SK-N-SH (cell line): Measurements from ENCODE around the gene CTU1.

Experiments
- CHD2 ChIP-seq: fragments of 150-350 bp; IDR thresholded peaks from 2 replicates; pipeline ENCODE4 v1.6.1; 2018; ENCODE audit warnings: low read length; ENCODE audit not compliant: partially characterized antibody
- CTCF ChIP-seq: fragments of 200-600 bp; sonication (generic); IDR thresholded peaks from 2 replicates; pipeline ENCODE4 v1.6.1; 2017; ENCODE audit warnings: antibody characterized with exemption, mild to moderate bottlenecking, moderate library complexity
- ELF1 ChIP-seq: IDR thresholded peaks from 2 replicates; pipeline ENCODE4 v1.4.0; 2012
- EP300 ChIP-seq, 2 experiments: IDR thresholded peaks; 2 replicates each; pipeline versions ENCODE4 v1.4.0 to v1.6.1; 2012; ENCODE audit warnings: borderline replicate concordance in 1 of 2, low read depth in 1 of 2, low read length in 1 of 2
- GATA2 ChIP-seq: sonication (generic); formaldehyde crosslinking; IDR thresholded peaks from 2 replicates; pipeline ENCODE4 v1.5.0; 2020; ENCODE audit warnings: mild to moderate bottlenecking, missing genetic modification reagents
- JUND ChIP-seq: IDR thresholded peaks from 2 replicates; pipeline ENCODE4 v1.4.0; 2012
- NRF1 ChIP-seq: IDR thresholded peaks from 2 replicates; pipeline ENCODE4 v1.6.1; 2012; ENCODE audit warnings: low read depth, mild to moderate bottlenecking, low read length
- RFX5 ChIP-seq: IDR thresholded peaks from 2 replicates; pipeline ENCODE4 v1.6.1; 2012; ENCODE audit warnings: mild to moderate bottlenecking, improper control_type of control experiment, low read length

- TF ChIP-seq ELF1 (no peak), CTCF (no peak), JUND (no peak), GATA2 (CRISPR knock-in tag) (no peak), NRF1 (no peak), RFX5 (no peak), EP300 (IDR thresholded peaks at IDR 0.05; ENCODE audit: borderline replicate concordance in 1 of 2, low read depth in 1 of 2, low read length in 1 of 2) (no peak), CHD2 (no peak)
Measured at GRCh38 chr19:51089786-51090185, 18.4 kb downstream of the CTU1 start.
